GM04504 (cell line): ENCODE data around the gene ARFGAP1.

ENCODE experiments used
- DNase-seq: peaks from one replicate; pipeline ENCODE4 v3.0.0-alpha.2; 2012; ENCODE audit warnings: low read depth

ARFGAP1 gene

DNA sequence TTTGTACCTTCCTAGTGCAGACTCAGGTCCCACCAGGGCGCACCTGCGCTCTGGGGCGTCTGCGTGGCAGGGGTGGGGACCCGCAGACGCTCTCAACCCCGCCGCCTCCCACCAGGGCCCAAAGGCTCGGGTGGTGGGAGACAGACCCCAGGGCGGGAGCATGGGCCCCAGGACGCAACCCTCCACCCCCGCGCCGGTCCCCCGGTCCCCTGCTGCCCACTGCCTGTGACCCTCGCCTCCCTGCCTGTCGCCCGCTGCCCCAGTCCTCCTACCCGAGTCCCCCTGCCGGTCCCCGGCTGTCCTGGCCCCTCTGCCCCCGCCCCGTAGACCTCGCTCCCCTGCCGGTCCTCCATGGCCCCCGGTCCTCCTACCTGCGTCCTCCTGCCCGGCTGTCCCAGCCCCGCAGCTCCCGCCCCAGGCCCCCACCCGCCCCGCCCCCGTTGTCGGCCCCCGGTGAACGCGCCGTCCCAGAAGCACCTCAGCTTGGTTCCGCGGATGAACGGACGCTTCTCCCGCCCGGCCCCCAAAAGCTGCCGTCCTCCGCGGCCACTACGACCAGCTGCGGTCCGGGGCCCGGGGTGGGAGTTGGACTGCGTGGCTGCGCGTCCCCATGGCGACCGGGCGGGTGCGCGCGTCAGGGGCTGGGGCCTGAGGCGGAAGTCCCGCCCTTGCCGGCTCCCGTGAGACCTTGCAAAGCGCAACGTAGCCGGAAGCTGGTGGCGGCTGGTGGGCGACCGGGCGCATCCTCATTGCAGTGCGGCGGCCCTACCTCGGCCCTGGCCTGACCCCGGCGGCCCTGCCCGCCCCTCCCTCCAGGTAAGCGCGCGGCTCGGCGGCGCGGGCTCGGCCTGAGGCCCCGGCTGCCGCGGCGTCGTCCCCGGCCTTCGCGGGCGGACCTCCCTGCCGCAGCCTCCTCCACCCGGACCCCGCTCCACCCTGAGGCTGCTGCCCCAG, at the start of gene ARFGAP1:
TSS of gene ARFGAP1 (plus strand) at position 709 of the 954 bp plus-strand sequence. CDS start 2,768 bp downstream, outside the sequence.
- peak; percentile 71 for DNase-seq

- DNase-seq = no peak
Observed at GRCh38 chr20:63223121-63223825, 49.3 kb upstream of the ARFGAP1 start.

GRCh38 chr20:63223826-63224207, 48.8 kb upstream of the ARFGAP1 start:
- no peak for DNase-seq

- DNase-seq = no peak
Observed at GRCh38 chr20:63224412-63225081, 48.1 kb upstream of the ARFGAP1 start.

DNA sequence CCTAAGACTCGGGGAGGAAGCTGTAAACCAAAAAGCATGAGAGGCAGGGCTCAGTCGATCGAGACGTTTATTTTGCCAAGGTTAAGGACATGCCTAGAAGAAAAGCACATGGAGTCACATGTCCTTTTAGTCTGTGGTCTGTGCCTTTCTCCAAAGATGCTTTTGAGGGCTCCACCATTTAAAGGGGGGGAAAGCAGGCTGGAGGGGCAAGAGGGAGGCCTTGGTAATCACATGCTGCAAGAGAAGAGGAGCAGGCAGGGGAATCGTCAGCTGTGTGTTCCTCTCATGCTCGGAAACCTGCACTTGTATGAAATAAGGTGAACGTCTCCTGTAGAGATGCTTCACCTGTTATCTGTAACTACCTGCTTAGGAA, 47.5 kb upstream of the ARFGAP1 start:
- no peak for DNase-seq

DNA sequence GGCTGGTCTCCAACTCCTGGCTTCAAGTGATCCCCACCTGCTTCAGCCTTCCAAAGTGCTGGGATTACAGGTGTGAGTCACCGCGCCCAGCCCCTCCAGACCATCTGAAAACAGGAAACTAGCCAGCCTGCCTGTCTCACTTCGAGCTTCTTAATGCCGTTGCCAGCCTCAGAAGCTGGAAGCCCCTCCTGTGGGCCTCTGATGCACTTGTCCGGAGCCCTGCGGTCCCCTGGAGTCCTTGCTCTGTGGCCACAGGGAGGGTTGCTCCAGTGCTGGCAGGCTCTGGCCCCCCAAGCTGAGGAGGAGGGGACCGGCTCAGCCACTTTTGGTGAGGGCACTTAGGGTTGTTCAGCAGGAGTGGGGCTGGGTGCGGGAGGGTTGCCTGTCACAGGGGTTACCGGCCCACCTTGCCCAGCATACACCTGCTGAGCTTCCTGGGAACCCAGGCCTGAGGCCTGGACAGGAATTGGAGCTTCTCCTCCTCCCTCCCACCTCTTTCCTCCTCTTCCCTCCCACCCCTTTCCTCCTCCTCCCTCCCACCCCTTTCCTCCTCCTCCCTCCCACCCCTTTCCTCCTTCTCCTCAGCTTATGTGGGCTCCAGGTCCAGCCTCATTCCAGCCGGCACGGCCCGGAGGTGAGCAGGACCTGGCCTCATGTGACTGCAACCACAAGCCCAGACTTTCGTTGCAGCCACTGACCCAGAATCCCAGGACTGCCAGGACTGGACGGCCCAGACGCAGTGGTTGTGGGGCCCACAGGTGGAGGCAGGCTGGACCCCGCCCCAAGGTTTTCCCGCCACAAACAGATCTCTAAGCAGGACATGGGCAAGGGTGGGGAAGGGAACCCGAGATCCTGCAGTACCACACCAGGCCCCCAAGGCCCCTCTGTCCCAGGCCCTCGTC, 46.3 kb upstream of the ARFGAP1 start:
- DNase-seq = no peak

GRCh38 chr20:63227260-63227659, 45.4 kb upstream of the ARFGAP1 start:
- DNase-seq = no peak

DNA sequence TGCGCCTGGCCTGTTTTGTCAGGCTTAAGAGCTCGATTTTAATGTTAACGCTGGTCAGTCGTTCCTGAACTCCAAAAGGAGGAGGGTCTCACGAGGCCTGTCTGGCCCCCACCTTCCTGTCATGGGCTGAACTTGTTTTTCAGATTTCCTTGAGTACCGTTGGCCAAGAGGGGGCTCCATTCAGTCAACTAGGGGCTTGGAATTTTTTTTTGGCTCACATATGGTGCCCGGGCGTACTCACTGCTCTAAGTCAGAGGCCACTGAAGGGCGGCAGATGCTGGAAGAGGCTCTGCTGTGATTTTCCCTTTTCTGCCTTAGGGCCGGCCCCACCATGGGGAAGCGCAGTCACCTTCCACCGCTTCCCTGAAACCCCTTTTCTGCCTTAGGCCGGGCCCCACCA, 43.8 kb upstream of the ARFGAP1 start:
- no peak for DNase-seq

GRCh38 chr20:63230800-63231268, 41.8 kb upstream of the ARFGAP1 start:
- peak; percentile 33 for DNase-seq

DNA sequence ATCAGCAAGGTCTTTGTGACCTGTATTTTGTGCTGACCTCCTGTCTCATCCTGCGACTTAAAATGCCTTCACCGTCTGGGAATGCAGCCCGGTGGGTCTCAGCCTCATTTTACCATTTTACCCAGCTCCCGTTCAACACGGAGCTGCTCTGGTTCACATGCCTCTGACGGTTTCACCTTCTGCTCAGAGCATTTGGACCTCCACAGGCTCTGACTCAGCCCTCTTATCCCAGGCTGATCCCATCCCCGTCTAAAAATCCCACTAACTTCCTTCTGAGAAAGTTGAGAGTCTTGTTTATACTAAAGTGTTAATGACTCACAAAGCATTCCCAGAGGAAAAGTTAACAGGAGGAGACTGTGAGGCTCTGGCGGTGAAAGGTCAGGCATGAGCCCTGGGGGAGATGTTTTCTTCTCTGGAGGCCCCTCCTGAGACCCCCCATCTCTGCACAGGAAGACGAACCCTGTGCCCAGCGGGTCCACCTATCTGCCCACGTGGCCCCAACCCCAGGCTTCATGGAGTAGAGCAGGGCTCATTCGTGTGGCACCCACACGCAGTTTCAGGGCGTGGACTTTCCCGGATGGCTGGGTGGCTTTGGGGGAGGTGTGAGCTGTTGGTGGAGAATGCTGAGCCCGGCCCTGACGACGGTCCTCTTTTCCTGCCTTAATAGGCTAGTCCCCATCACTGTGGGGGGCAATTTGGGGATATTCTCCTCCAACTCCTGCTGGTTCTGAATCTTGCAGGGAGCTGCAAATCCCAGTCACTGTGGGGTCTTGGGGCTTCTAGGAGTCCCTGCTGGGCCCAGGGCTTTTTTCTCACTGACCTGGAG, 40.2 kb upstream of the ARFGAP1 start:
- DNase-seq = peak; percentile 76

DNA sequence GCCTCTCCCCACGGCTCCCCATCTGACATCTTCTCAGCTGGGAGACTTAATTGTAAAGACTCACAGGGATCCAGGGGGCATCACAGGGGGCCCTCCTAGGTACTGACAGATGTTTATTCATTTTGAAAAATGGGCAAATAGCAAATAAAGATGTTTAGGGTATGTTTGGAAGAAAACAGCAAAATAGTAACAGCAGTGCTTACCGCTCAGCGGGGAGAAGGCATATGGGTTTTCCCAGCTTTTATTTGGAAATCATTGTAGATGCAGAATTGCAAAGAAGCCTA, 39.6 kb upstream of the ARFGAP1 start:
- DNase-seq = no peak

DNA sequence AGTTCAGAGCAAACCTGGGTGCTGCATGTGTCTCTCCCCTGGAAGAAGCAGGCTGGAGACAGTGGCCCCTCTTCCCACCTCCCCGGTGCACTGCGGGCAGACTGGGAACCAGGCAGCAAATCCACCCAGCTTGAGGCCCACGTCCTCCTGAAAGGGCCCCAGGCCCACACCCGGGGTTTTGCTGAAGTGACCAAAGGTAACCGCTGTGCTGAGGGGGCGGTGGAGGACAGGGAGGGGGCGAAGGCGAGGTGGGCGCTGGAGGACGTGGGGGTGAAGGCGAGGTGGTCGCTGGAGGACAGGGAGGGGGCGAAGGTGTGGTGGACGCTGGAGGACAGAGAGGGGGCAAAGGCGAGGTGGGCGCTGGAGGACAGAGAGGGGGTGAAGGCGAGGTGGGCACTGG, 38.7 kb upstream of the ARFGAP1 start:
- no peak for DNase-seq

DNA sequence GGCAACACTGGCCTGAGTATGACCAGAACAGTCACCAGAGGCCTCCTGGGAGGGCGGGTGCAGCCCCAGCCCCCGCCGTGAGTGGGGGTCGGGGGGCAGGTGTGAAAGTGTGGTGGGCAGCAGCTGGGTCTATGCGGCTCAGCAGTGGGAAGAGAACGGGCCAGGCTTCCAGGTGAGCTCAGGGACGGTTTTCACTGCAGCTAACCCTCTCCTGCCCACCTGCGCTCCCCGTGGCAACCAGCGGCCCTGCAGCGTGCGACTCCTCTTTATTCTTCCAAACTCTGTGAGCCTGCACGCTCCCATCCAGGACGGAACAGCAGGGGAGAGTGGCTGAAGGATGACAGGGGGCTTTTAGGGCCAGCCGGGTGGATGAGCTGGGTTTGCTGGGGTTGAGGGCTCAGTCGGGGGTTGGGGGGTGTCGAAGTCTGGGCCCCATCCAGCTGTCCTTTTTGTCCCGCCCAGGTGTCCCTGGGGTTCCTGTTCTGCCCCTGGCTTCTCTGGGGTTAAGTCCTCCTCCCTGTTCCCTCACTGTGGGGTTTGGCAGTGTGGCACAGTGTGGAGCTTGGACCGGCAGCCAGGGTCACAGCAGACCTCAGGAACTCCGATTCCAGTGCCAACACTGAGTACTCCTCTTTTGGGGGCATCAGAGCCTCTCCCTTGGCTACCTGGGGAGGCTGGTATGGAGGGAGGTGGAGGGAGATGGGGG, 37.8 kb upstream of the ARFGAP1 start:
- DNase-seq = no peak

DNA sequence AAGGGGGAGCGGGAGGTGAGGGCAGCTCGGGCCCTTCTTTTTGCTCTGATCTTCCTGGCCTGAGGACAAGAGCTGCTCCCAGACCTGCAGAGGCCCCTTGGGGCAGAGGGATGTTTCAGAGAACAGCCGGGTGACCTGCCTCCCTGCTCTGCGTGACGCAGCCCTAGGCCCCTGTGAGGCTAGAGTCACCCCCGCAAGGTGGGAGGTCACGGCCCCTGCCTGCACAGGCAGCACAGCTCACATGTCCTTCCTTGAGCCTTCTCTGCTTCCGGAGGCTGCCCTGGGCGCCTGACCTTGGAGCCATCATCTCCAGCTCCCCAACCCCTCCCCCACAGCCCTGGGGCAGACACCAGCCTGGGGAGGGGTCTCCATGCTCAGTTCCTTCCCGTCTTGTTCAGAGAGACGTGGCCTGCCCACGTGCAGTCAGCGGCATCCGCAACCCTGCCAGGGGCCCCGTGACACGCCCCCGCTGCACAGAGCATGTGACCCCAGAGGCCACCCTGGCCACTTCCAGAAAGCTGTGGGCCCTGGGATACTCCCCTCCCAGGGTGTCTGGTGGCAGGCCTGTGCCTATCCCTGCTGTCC, 37.1 kb upstream of the ARFGAP1 start, which contains the start of gene BIRC7:
TSS of gene BIRC7 (plus strand) at position 507 of the 585 bp plus-strand sequence. CDS start 192 bp downstream, outside the sequence.
- DNase-seq = no peak

- no peak for DNase-seq
Observed at GRCh38 chr20:63236116-63236837, 36.3 kb upstream of the ARFGAP1 start.

- DNase-seq = no peak
Observed at GRCh38 chr20:63238031-63238430, 34.6 kb upstream of the ARFGAP1 start.

DNA sequence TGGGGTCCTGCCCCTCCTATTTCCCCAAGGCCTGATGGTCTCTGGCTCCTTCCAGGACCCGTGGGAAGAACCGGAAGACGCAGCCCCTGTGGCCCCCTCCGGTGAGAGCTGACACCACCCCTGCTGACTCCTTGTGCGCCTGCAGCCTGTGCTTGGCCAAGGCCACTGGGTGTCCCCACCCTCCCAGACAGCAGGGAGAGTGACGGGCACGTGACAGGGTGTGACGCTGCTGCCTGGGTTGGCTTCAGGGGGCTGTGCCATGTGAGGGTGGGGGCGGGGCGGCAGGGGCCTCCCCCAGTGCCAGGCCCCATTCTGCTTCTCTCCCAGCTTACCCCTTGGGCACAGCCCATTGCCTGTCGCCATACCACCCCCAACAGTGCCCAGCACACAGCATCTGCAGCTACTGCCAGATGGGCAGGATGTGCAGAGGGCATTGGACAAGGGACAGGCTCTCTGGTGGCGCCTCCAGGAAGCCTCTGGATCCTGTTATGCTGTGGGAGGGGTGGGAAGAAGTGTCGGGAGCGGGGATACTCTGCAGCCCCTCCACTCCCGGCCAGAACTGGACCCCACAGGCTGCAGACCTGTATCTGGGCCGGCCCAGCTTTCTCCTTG, 34.0 kb upstream of the ARFGAP1 start:
- no peak for DNase-seq

DNA sequence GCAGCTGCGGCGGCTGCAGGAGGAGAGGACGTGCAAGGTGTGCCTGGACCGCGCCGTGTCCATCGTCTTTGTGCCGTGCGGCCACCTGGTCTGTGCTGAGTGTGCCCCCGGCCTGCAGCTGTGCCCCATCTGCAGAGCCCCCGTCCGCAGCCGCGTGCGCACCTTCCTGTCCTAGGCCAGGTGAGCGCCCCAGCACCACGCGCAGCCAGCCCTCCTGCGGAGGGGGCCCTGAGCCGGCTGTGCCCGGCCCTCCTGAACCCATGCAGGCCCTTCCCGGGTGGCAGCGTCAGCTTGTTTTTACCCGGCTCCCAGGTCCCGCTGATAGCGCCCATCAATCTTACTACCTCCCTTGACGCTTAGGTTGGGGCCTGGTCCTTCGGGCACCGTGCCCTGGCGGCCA, 33.2 kb upstream of the ARFGAP1 start:
- DNase-seq = no peak

GRCh38 chr20:63240004-63240403, 32.6 kb upstream of the ARFGAP1 start:
- DNase-seq = no peak
